ENCODE data around the gene CDKN3. TPM values are rescaled to one million over a fixed set of nuclear protein-coding genes. Genes with fewer than 3 reads are reported as not detected.
A peak's percentile ranks its signal among the peaks of the same experiment; 100 is the strongest.

Gene CDKN3, protein sequence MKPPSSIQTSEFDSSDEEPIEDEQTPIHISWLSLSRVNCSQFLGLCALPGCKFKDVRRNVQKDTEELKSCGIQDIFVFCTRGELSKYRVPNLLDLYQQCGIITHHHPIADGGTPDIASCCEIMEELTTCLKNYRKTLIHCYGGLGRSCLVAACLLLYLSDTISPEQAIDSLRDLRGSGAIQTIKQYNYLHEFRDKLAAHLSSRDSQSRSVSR
- total RNA-seq (2014; rRNA removed; shearing (Covaris generic)): 150 and 180 TPM in 2 replicates

DNA sequence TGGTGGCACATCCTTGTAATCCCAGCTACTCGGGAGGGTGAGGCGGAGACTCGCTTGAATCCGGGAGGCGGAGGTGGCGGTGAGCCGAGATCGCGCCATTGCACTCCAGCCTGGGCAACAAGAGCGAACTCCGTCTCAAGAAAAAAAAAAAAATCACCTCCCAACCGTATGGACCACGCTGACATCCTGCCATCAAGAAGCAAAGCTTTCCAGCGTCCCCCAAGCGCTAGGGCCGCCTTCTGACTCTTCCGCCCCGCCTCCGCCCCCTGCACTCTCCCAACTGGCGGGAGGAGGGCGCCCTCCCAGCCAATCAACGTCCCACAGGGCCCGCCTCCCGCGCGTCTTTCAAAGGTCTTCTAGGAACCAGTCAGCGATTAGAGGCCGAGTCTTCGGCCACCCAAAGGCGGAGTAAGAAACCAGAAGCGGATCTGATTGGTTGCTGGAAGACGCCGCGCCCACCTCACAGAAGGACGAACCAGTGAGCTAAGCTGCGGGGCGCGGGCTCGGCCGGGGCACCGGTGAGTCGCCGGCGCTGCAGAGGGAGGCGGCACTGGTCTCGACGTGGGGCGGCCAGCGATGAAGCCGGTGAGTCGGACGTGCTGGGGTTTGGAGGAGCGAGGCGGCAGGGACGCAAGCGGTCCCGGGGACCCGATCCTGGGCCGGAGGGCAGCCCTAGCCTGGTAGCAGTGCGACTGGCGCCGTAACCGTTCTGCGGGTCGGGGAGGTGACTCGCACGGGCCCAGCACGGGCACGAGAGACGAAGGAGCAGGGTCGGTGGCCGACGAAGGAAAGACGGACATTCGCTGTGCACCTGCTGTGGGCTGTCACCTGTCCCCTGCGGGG, at the start of gene CDKN3:
Gene CDKN3, plus strand, starts transcription at position 515 of the 843 bp plus-strand sequence. Its CDS starts 62 bp downstream, at position 577.
- peak; percentile 98 for DNase-seq (ENCODE audit: low spot score)

DNA sequence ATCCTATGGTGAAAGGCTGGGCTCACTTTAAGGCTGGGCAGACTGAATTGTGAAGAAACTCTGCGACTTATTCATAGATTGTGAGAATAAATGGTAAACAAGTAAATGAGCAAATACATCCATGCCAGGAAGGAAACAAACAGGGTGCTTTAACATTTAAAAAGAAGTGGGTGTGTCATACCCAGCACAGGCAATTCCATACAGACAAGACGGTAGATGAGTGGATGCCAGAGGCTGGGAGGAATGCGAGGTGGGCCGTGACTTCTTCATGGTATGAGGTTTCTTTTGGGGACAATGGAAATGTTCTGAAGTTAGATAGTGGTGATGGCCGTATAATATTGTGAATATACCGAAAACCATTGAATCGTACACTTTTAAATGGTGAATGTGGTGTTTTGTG, 49.8 kb upstream of the CDKN3 start:
- DNase-seq (ENCODE audit: low spot score): no peak

DNA sequence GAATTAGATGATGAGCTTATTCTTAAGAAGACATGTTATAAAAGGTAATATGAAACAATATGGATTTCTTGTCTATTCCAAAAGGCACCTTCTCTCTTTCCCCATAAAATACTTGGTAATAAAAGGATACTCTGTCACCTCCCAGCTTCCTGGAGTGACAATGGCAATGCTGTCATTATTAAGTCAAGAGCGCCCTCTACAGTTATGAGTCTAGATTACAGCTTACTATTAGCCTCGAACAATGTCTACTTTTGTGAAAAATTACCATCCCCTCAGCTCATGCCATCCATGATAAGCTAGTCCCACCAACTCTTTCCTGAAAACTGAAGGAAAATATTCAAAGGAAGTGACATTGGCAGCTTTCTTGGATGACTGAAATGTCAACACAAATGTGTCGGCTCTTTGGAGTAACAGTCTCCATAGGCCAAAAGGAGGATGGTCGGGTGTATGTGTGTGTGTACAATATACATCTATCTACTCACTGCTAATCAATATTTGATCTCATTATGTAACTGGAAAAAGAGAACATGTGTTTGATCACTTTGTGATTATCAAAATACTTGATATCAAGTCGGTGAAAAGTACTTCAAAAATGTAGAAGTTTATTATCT, 48.7 kb upstream of the CDKN3 start:
- peak; percentile 48 for DNase-seq (ENCODE audit: low spot score)

DNA sequence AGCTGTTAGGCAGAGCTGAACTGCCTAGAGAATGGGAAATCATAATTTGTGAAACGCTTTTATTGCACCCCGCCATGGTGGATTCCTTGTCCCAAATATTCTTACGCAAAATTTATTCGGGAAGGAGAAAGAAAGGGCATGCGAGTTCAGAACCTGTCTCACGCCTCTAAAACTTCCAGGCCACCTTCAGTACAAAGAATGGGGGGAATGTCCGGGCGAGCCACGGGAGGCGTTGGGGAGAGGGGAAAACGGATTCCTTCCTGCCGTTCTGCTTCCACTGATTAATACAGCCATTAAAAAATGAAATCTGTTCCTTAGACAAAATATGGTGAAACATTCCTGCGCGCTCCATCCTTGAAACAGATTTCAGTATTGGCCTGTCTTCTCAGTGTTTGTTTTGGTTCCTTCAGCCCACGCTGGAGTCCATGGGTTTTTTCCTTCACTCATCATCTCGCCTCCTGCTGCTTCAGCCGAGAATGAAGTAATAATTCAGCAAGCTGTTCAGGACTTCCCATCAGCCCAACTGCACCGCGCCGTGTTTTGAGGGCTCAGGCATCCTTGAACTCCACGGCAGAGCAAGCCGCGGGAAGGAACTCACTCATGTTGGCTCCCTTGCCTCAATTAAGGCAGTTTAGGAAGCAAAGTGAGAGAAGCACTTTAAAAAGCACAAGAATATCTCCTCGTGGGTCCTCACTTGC, 47.7 kb upstream of the CDKN3 start:
- DNase-seq (ENCODE audit: low spot score): no peak

DNA sequence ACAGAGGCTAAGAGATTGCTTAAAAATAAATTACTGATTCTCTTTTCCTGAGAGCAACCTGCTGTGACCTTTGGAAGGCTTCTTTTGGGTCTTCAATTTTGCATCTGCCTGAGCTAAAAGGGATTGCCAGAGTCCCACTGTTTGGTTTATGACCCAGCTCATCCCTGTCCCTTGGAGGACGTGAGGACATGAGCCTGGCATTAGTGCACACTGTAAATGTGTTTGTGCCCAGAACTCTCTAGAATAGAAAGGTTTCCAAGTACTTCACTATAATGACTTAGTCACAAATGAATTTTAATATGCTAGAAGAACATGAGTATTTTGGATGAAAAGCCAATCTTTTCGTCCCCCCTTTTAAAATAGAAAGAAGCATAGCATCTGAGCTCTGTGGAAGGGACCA, 47.1 kb upstream of the CDKN3 start:
- DNase-seq (ENCODE audit: low spot score): no peak

DNA sequence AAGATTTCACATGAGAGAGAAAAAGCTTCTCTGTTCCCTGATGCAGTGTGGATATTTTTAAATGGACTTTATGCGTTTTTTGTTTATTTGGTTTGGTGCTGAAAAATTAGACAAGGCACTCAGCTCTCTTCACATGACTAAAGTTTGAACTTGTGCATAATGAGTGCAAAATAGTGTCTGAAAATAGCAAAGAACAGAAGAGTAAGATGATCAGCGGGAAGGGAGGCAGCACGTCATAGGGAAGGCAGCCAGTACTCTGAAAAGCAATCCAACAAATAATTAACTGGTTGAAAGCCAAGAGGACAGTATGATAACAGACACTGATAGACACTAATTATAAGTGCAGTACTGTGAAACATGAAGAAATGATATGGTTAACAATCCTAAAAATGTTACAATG, 46.6 kb upstream of the CDKN3 start:
- DNase-seq (ENCODE audit: low spot score): no peak

DNA sequence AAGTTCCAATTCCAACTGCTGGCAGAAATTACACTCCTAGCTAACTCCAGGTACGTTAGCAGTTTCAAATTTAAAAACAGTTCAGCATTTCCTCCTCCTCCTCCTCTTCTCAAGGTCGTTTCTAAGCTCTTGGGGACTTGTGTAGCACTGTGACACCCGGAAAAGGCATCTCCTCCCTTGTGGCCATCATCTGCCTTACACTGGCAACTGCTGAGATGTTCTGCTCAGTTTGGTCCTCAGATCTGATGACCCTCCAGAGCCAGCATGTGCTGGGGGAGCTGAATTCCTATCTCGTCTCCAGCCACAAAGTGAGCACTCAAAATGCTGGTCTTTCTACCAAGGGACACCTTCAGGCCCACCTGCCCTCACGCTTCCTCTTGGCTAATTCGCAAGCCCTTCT, 43.5 kb upstream of the CDKN3 start:
- DNase-seq (ENCODE audit: low spot score): no peak

DNA sequence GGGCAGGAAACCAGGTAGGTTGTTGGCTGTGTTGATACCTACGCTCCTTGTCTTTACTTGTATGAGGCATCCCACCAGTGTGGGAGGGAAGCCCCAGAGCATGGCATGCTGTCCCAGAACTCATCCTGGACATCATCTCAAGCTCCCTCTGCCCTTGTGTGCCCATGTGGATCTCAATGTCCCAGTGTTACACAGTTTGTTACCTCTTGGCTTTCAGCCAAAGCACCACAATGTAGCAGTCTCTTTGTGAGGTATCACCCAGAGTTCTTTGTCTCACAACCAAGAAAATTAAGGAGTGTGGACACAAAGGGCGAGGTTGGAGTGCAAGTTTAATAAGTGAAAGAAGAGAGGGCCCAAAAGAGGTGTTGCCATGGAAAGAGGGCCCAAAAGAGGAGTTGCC, 43.1 kb upstream of the CDKN3 start:
- no peak for DNase-seq (ENCODE audit: low spot score)

DNA sequence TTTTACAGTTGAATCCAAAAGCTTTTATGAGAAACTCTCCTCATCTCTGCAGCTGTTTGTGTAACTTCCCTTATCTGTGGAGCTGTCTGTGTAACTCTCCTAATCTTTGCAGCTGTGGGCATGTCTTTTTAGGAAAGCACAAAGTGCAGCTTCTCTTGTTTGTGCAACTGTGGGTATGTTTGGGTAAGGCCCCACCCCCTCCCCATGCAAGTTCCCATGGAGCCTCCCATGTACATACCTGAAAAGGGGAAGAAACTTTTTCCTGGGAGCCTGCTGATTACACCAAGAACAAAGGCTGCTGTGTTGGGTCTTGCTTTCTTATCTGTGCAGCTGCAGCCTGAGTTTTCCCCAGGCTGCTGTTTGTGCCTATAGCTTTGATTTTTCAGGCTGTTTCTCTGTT, 42.7 kb upstream of the CDKN3 start:
- no peak for DNase-seq (ENCODE audit: low spot score)

DNA sequence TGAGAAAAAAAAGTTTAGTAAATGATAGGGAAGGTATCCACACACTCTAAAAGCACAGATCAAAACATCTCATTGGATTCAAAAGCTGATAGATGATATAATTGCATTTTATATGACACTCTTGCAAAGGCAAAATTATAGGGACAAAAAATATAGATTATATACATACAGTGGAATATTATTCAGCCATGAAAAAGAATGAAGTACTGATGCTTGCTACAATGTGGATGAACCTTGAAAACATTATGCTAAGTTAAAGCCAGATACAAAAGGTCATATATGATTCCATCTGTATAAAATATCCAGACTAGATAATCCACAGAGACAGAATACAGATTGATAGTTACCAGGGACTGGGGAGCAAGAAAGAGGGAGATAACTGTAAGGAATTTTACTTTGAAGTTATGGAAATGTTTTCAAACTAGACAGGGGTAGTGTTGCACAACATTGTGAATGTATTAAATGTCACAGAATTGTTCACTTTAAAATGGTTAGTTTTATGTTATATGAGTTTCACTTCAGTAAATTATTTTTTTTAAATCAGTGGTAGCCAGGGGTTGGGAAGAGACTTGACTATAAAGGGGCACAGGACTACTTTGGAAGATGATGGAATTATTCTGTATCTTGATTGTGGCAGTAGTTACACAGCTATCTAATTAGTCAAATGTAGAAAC, 41.7 kb upstream of the CDKN3 start:
- DNase-seq (ENCODE audit: low spot score): no peak

DNA sequence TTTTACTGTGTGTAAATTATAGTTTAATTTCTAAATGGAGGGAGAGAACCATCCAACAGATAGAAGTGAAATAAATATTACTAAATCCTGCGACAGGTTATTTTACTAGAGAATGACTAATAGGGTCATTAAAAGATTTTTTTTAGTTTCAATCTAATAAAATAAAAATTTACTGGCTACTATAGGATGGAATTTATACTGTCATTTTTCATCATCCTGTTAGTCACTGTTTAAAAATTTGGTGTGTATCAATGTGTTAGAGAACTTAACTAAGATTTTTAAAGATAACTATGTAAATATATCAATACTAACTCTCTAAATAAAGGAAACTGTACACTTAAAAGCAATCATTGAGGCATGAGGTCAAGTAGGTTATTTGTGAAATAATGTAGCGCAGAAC, 41.1 kb upstream of the CDKN3 start:
- DNase-seq (ENCODE audit: low spot score): no peak

DNA sequence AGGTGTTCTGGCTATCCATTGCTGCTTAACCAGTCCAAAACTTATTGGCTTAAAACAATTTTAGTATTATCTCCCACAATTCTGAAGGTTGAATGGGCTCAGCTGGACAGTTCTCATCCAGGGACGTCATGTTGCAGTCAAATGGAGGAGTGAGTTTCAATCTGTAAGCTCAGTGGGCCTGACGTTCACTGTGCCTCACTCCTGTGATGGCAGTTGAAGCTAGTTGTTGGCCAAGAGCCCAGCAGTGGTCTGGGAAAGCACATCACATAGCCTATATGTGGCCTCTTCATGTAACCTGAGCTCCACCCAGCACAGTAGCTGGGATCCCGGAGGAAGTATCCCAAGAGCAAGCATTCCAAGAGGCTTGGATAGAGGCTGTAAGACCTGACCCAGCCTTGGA, 40.6 kb upstream of the CDKN3 start:
- DNase-seq (ENCODE audit: low spot score): peak; percentile 60

DNA sequence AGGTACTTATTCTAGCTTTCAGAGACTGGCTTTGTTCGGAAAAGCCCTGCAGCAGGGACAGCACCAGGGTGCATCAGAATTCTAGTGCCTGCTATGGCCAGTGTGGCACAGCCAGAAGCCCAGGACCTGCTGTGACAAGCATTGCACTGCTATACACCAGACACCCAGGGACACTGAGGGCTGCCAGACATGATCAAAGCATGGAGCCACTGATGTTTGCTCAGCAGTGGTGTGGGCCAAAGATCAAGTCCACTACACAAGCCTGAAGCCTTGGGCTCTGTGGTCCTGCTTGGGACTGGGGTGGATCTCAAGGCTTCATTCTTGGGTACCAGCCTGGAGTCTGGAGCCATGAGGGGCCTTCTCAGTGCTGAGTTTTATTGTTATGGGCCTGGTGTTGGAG, 36.1 kb upstream of the CDKN3 start:
- no peak for DNase-seq (ENCODE audit: low spot score)

DNA sequence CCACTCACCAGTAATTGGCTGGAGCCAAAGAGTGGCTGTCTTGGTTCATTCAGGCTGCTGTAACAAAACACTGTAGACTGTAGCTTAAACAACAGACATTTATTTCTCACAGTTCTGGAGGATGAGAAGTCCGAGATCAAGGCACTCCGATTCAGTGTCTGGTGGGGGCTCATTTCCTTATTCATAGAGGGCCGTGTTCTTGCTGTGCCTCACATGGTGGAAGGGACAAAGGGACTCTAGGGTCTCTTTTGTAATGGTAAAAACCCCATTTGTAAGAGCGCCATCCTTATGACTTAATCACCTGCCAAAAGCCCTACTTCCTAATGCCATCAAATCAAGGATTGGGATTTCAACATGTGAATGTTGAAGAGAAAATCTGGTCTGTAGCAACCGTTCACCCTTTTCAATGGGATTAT, 34.7 kb upstream of the CDKN3 start:
- DNase-seq (ENCODE audit: low spot score): no peak

DNA sequence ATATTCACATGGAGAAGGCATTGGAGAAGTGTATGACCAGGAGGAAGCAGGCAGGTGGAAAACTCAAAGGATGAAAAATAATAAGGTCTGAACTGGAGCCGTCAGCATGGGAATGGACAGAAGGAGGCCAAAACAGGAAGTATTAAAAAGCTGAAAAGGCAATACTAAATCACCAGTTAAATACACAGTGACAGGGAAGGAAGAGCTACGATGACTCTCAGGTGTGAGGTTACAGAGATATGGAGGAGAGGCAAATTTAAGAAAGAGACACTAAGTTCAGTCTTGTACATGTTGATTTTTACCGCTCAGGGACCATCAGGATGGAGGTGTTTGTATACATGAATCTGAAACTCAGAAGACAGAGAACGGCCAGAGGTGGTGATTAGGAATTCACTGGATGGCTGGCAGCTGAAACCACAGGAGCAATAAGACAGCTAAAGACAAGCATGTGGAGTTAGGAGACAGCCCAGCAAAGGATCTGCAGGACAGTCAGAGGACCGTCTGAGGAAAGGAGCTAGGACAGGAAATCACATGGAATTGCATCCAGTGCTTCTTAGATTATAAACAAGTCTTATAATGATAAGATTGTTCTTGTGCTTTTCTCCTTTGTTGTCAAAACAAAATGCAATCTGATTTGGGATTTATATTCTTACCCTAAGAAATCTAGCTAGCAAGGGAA, 33.9 kb upstream of the CDKN3 start:
- DNase-seq (ENCODE audit: low spot score): no peak

DNA sequence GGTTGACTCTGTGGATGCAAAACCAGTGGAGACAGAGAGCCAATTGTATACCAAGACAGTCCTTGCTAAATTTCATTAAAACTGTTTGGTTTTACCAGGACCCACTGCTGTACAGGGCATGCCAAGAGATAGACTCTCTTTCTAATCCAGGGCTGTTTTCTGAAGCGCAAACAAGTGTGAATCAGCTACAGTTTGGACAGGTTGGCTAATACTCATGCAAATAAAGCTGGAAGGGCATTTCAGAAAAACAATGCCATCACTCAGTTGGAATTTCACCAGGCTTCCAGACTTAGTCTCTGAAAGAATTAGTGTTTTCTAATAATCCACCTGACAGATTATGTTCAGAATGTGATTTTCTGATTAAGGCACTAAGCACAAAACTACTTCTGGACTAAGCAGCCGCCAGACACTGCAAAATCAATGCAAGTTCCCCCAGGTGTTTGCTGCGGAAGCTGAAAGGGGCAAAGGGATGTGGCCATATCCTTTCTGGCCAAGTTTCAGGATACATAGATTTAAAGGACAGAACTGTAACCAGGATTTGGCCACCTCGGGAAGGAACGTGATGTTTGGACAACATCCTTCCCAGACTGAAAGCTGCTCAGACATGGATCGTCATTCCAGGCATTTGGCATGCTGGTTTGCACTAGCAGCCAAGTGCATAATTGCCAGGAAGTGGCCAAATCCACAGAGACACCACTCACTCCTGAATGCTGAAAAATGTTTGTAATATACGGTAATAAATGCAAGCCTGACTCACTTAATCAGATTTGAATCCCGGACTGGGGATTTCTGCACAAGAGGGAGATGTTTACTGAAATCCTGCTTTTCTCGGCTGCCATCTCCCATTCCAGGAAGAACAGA, 32.0 kb upstream of the CDKN3 start:
- peak; percentile 59 for DNase-seq (ENCODE audit: low spot score)

DNA sequence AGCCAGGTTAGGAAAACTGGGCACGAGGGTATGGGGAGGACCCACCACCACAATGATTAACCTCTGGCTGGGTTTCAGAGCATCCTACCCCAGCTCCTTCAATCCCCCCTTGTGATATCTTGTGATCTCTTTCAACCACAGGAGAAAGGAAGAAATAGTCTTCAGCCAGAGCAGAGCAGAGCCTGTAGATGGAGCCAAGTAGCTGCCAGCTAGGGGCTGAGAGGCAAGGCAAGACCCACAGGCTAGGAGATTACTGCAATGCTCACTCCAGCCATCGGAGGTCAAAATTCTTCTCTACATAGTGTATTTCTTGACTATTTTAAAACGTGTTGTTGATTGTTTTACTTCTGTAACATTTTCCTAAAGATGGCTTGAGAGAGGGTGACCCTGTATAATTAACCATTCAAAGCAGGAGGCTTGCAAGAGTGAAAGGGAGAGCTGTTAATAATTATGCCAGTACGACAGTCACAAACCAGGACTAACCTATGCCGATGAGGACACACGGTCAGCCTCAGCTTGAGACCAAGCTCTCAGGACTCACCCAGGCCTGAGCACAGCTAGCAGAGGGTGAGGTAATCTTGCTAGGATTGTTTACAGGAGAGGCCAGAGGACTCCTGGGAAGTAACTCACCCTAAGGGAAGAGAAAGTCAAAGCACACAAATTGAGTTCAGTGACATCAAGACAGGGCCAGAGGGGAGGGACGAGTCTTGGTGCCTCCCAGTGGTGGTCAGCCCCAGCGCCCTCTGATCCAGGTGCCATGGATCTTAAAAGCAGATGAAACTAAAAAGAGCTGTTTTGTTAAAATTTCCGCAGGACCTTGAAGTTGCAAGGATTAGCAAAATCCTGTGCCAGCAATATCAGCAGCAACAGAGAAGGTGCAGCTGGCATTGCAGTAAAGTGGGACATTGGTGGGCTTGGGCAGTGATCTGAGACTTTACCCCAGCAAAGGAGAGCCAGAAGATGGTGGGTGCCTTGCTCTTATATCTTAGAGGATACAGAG, 29.8 kb upstream of the CDKN3 start:
- peak; percentile 65 for DNase-seq (ENCODE audit: low spot score)

DNA sequence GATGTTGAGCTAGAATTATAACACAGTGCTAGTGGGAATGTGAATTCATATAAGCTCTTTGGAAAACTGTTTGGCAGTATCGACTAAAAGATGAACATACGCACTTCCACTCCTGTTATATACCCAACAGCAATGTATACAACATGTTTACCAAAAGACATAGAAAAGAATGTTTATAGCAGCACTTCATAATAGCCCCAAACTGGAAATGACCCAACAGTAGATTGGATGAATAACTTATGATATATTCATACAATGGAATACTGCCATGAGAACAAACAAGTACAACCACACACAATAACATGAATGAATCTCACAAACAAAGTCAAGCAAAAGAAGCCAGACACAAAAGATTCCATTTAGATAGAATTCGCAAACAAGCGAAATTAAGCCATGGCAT, 28.5 kb upstream of the CDKN3 start:
- DNase-seq (ENCODE audit: low spot score): no peak

DNA sequence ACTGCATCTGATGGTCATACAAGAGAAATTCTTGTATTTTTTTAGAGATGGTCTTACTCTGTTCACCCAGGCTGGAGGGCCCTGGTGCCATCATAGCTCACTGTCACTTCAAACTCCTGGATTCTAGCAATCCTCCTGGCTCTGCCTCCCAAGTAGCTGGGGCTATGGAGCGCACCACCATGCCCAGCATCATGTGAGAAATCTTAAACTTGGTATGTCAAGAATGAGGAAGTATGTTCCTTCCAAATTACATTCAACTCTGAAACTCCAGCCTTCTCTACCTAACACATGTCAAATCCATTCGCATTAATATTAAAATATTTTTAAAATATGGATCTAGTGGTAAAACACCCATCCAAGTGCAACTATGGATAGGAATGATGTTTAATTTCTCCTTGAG, 27.5 kb upstream of the CDKN3 start:
- no peak for DNase-seq (ENCODE audit: low spot score)
